CD4-positive, alpha-beta T cell treated with Interleukin-4 for 4 hours (primary cell): ENCODE results near the gene TUBGCP4.
"Not testable (repeated sequence)": the region's sequence is repeated elsewhere in the genome, so short reads cannot be mapped to it uniquely, and the experiment has no call there.

ENCODE experiments used
- DNase-seq: peaks from one replicate; pipeline ENCODE4 v3.0.0-alpha.2; 2020

Gene TUBGCP4, protein sequence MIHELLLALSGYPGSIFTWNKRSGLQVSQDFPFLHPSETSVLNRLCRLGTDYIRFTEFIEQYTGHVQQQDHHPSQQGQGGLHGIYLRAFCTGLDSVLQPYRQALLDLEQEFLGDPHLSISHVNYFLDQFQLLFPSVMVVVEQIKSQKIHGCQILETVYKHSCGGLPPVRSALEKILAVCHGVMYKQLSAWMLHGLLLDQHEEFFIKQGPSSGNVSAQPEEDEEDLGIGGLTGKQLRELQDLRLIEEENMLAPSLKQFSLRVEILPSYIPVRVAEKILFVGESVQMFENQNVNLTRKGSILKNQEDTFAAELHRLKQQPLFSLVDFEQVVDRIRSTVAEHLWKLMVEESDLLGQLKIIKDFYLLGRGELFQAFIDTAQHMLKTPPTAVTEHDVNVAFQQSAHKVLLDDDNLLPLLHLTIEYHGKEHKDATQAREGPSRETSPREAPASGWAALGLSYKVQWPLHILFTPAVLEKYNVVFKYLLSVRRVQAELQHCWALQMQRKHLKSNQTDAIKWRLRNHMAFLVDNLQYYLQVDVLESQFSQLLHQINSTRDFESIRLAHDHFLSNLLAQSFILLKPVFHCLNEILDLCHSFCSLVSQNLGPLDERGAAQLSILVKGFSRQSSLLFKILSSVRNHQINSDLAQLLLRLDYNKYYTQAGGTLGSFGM

GRCh38 chr15:43370975-43371974, at the start of gene TUBGCP4, which contains the start of gene ZSCAN29:
Gene TUBGCP4, plus strand, starts transcription at chr15:43371101. Its CDS starts 254 bp downstream, at chr15:43371355.
Gene ZSCAN29, minus strand, starts transcription at chr15:43371043. Its CDS starts 1,130 bp downstream, at chr15:43369913.
- peak; percentile 61 for DNase-seq

GRCh38 chr15:43325039-43325684, 45.7 kb upstream of the TUBGCP4 start:
- DNase-seq, result no peak

- DNase-seq, result peak; percentile 1
These were observed 41.5 kb upstream of the TUBGCP4 start for GRCh38 chr15:43329217-43329959.

DNA sequence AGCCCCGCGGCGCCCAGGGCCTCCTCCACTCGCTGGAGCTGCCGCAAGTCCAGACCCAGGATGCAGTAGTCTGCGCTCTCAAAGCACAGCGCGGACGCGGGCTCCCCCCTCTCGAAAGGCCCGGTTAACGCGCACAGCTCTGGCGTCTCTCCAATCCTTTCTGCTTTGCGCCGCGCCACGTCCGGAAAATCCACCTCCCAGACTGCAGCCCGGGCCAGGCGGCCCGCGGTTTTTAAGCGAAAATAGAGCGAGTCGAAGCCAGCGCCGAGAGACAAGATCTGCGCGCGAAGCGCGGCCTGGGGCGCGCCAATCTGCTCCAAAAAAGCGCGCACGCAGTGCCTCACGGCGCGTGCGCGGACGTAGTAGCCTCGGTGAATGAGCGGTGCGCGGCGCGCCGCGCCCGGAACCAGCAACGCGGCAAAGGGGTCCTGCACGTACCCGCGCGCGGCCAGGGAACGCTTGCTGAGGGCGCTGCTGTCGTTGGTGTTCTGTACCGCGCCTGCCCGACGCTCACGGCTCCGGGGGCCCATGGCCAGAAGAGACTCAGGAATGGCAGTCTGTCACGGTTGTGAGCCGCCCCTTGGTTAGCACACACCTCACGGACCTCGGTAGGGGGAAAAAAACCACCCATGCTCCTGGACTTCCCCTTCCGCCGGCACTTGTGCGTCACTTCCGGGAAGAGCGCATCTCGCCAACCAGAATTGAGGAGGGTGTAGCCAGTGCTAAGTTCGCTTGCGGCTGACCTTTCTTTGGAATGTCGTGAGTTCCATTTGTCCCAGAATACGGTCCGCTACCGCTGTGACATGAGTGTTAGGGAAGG, 40.7 kb upstream of the TUBGCP4 start, which contains the start of gene LCMT2:
LCMT2 (minus strand) TSS at position 614 of the 820 bp plus-strand sequence; CDS start at position 530, 84 bp downstream.
- DNase-seq, result peak; percentile 92

DNA sequence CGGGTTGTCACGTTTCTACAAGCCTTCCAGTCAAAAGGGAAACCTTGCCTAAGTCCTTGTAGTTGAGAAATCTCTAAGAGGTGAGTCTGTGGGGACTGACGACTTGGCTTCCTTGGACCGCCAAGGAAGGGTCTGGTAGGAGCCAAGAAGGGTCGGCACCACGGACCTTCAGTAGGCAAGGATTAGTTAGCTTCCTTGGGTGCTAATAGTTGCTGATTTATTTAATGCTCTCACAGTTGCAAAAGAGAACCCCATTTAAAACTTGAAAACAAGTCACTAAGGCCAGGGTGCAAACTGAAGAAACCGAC, 40.2 kb upstream of the TUBGCP4 start:
- DNase-seq, result no peak

DNA sequence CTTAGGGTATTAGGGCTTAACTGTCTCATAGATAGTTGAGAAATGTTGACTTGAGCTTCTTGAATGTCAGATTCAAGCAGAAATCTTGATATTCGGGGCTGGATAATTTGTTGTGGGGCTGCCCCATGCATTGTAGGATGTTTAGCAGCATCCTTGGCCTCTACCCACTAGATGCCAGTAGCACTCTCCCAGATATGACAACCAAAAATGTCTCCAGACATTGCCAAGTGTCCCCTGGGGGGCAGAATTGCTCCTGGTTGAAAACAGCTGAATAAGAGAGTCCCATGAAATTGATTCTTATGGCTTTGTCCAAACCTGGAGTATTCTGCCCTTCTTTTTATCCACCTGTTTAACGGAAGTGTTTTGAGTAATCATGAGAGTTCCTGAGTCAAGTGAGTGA, 24.6 kb upstream of the TUBGCP4 start:
- no peak for DNase-seq

DNA sequence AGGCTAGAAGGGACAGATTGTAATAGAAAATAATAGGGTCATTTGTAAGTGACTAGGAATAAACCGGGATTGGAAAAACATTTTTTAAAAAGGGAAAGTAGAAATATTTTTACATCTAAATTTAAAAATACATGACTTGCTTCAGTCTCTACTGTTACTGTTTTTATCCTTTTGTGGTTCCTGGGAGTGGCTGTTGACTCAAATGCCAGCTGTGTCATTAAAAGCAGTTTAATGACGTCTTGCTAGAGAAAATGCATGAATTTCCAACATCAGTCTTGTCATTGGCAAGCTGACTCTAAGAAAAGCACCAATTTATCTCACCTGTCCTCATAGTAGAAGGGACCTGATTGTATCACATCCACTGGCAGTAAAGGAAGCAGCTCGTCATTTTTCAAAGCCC, 23.8 kb upstream of the TUBGCP4 start:
- DNase-seq, result no peak

DNA sequence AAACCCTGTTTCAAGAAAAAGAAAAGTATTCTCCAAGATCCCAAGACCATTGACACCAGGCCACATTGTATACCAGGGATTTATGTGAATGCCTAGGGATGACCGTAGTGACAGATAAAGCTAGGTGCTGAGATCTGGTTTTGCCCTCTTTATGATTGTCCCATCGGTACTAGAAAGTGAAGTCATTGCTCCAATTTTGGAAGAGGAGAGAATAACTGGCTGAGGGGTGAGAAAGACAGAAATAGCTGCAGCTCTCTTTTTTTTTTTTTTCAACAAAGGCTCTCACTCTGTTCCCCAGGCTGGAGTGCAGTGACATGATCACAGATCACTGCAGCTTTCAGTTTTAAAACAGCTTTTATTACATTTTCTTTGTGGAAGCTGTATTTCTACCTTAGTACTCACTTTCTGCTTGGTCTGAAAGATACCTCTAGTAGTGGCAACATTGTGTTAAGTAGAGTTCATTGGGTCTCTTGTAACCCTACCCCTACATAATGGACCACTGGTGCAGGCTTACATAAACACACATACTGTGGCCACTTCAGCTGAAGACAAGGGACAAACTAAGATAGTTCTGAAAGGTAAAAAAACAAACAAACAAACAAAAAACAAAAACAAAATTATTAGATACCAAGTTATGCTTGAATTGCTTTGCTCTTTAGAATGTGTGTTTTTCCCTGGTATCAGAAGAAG, 18.1 kb upstream of the TUBGCP4 start:
- no peak for DNase-seq

DNA sequence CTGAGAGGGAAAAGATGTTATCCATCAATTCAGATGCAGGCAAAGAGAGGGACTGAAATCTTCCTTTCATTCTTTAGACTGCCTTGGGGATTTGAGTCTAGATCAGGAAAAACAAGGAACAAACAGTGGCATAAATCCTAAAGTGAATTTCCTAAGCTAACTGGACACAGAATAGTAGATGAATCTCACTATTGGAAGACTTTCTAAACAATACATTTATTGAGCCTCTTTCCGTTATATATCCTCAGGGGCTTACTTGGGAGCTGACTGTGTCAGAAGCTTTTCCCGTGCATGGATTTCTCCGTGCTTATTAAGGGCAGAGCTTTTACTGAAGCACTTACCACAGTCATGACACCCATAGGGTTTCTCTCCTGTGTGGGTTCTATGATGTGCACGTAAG, 10.1 kb upstream of the TUBGCP4 start:
- DNase-seq, result no peak

DNA sequence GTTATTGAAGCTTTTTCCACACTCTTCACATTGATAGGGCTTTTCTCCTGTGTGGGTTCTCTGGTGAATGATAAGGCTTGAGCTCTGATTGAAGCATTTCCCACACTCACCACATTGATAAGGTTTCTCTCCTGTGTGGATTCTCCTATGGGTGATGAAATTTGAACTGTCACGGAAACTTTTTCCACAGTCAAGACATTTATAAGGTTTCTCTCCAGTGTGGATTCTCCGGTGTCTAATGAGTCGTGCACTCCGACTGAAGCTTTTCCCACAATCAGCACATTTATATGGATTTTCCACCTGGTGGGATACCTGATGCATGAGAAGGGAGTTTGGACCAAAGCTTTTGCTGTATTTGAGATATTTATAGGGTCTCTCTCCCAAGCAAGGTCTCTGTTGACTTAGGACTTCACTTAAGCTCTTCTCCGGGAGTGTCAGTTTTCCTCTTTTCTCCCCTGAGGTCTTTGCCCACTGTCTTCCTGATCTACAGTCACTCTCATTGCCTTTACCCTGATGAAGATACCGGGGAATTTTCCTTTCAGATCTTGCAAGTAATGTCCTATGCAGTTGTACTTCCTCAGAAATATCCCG, 9.5 kb upstream of the TUBGCP4 start:
- DNase-seq, result no peak

- no peak for DNase-seq
These were observed 459 bp upstream of the TUBGCP4 start for GRCh38 chr15:43370310-43370974.

DNA sequence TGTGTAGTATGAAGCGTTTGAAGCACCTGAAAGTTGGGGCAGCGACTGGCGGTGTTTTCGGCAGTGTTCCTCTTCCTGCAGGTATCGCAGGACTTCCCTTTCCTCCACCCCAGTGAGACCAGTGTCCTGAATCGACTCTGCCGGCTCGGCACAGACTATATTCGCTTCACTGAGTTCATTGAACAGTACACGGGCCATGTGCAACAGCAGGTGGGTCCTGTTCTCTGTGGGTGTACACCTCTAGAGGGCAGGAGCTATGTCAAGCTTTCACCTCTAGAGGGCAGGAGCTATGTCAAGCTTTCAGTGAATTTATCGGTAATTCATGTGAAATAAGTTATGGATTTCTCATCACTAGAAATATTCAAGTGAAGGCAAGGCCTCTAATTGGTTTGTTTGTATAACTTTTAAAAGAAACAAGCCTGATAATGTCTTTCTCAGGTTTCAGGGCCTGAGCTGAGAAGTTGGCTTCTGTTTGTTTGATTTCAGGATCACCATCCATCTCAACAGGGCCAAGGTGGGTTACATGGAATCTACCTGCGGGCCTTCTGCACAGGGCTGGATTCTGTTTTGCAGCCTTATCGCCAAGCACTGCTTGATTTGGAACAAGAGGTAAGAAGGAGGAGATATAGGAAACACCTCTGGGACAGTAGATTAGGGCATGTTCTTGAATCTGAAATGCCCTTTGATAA, 5.3 kb downstream of the TUBGCP4 start:
- DNase-seq, result peak; percentile 54

DNA sequence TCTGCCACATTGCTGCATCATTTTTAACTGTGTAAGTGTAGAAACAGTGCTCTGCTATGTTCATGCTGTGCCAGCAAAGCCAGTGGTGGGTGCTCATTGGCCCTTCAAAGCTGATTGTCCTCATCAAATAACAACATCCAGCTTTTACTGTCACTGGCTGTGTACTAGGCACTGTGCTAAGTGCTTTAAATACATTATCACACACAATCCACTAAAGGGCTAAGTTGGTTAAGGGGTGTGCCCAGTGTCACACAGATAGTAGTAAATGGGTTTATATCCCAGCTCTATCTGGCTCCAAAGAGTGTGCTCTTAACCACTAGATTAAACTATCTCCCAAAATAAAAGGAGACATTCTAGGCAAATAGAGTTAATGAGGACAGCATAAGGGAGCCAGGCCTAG, 7.7 kb downstream of the TUBGCP4 start:
- no peak for DNase-seq

DNA sequence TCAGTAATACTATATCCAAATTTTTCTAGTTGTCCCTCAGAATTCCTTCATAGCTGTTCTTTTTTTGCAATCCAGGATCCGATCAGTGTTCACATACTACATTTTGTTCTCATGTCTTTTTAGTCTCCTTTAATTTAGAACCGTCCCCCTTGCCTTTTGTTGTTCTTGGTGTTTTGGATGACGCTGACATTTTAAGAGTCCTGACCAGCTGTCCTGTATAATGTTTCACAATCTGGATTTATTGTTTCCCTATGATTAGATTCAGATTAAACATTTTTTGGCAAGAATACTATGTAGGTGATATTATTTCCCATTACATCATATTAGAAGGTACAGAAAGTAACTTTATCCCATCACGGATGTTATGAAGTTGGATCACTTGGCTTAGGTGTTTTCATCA, 11.4 kb downstream of the TUBGCP4 start:
- no peak for DNase-seq

DNA sequence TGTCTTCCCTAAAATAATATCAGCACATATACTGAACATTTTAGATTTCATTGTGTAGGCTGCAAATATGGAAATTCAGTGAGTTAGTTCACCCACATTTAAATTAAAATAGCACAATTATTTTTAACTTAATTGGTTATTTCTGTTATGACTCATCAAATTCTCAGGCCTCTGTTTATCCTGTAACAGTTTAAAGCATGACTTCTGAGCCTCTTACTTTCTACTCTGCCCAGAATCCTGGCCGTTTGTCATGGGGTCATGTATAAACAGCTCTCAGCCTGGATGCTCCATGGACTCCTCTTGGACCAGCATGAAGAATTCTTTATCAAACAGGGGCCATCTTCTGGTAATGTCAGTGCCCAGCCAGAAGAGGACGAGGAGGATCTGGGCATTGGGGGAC, 12.2 kb downstream of the TUBGCP4 start:
- DNase-seq, result no peak

DNA sequence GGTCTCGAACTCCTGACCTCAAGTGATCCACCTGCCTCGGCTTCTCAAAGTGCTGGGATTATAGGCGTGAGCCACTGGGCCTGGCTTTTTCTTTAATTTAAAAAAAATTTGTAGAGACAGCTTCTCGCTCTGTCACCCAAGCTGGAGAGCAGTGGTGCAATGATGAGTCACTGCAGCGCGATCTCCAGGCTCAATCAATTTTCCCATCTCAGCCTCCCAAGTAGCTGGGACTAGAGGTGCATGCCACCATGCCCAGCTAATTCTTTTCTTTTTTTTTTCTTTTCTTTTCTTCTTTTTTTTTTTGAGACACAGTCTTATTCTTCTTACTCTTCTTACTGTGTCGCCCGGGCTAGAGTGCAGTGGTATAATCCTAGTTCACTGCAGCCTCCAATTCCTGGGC, 19.8 kb downstream of the TUBGCP4 start:
- DNase-seq, result no peak

DNA sequence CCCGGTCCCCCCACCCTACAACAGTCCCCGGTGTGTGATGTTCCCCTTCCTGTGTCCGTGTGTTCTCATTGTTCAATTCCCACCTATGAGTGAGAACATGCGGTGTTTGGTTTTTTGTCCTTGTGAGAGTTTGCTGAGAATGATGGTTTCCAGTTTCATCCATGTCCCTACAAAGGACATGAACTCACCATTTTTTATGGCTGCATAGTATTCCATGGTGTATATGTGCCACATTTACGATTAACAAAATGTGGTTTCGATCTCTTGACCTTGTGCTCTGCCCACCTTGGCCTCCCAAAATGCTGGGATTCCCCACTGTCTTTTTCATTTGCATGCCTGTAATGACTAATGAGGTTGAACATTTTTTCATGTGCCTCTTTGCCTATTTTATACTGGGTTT, 22.7 kb downstream of the TUBGCP4 start:
- DNase-seq, result not testable (repeated sequence)

- no peak for DNase-seq
These were observed 31.4 kb downstream of the TUBGCP4 start for GRCh38 chr15:43402255-43402654.

DNA sequence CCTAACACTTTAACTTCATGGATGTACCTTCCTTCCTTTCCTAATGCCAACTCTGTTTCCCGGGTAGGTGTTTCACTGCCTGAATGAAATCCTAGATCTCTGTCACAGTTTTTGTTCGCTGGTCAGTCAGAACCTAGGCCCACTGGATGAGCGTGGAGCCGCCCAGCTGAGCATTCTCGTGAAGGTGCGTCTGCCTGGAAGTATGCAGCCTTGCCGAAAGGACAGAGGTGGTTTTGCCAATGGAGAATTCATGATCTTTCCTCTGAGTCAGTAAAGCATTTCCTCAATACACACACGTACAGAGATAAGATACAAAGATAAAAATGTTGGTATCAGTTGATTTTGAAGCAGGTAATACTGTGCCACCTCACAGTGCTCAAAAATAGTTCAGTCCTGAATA, 32.7 kb downstream of the TUBGCP4 start:
- DNase-seq, result no peak
